GM19099 (cell line): ENCODE data around the gene DISP1.

Experiments
- POLR2A ChIP-seq: IDR thresholded peaks from 3 replicates; pipeline ENCODE4 v1.6.1; 2011; ENCODE audit warnings: low read depth; ENCODE audit not compliant: insufficient read length; ENCODE audit errors: extremely low read depth

Gene DISP1

DNA sequence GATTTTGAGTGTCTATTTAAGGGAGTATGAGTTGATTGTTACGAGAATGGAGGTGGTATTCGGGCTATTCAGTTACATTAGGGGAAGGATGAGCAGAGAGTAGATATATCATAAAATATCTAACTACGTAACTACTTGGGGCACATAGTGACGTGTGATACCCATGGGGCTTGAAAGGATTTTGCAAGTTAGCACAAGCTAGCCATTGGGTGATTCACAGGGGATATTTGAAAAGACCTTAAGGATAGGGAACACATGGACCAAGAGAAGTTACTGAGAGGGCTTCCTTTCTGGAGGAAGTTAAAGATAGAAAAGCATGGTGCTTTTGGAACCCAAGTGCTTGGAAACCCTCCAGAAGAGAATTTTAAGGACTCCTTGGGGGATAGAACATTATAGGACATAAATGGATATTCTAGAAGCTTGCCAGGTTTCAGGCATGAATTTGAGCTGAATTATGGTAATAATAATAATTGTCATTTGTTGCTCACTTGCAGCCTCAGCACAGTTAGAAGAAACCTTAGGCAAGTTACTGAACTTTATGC lies 5.4 kb downstream of the DISP1 start:
- no peak for TF ChIP-seq POLR2A

DNA sequence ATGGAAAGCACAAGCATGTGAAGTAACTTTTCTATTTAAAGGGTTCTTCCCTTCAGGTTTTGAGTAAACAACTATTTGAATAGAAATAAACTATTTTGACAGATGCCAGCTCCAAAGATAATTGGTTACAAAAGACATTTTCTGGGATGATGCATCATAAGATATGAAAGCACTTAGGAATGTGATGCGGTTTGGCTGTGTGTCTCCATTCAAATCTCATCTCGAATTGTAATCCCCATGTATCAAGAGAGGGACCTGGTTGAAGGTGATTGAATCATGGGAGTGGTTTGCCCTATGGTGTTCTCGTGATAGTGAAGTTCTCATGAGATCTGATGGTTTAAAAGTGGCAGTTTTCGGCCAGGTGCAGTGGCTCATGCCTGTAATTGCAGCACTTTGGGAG lies 6.4 kb downstream of the DISP1 start:
- TF ChIP-seq POLR2A, result no peak

DNA sequence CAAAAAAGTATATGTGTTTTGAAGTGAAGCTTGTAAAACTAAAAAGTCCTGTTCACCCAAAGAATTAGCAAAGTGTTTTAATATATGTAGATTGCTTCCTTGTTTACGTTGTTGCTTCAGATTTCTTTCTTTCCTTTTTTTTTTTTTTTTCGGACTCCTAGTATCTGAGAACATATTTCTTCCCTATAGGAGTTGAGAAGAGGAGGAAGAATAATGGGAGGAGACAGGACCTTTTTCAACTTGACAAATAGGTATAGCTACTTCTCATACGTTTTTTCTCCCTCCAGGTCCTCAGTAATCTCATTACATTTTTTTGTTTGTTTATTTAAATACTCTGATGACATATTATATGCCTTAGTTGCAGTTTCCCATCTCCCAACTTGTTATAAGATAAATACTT lies 8.9 kb downstream of the DISP1 start:
- TF ChIP-seq POLR2A, result no peak

DNA sequence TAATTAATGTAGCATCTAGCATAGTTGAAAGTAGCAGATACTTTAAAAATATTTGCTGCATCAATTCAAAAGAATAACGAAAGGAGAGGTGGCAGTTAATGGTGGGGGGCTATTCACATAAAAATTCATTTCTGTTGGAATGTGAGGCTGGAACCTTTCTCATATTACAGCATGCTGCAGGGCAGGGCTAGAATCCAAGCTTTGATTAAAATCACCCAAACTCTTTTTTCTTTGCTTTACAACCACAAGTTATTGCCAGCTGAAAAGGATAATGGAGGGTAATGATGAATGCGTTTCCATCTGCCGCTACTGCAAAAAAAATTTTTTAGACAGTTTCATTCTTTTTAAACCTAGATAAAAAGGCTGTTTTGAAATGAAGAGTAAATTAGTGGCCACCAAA lies 9.8 kb downstream of the DISP1 start:
- TF ChIP-seq POLR2A, result no peak

DNA sequence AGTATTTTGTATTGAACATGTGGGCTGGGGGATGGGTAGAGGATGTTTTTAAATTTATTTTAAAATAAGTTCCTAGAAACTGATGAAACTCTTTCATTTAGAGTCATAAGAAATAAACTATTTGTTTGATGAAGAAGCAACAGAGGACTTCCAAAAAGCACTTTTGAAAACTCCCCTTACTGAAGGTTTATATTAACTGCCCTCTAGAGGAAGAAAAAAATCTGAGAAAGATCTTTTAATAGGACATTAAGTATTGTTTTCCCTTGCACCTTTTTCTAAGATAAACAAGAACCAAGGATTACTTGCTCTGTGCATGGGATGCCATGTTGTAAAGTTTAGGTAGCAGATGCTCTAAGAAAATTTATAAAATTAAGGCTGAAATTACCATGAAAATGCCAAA lies 14.1 kb downstream of the DISP1 start:
- no peak for TF ChIP-seq POLR2A

DNA sequence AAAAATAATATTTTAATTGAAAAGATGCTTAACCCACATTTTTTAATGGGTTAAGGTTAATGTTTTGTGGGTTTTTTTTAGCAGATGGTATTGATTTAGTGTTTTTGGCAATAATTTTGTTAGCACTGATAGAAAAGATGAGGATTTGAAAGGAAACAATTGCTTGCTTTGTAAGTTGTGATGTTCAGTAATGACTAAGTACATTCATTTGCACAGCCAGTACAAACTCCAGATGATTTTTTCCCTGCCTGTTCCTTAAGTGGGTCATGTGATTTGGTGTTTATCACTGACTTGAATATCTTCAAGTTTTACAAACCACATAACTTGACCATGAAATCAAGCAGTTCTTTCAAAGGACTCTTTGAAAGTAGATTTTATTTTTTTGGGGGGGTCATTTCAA lies 15.0 kb downstream of the DISP1 start:
- no peak for TF ChIP-seq POLR2A

DNA sequence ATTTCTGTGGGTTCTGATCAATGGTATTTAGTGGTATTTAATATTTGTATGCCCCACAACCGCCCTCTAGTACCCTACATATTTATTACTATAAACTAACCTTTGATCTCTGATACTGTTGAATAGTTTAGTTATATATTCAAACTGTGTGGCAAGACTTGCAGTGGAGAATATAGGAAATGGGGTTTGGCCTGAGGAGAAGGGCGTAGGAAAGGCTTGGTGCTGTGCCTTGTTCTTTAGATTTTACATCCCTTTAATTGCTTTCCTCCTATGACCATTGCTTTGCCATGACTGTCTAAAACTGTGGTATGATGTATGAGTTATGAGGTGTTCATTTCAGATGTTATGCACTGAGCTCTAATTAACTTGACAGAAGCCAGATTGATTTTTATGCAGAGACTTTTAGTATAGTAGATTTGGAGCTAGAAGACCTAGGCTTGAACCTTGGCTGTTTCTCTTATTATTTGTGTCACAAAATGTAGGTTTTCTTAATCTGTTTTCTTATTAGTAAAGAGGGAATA lies 18.6 kb downstream of the DISP1 start:
- no peak for TF ChIP-seq POLR2A

DNA sequence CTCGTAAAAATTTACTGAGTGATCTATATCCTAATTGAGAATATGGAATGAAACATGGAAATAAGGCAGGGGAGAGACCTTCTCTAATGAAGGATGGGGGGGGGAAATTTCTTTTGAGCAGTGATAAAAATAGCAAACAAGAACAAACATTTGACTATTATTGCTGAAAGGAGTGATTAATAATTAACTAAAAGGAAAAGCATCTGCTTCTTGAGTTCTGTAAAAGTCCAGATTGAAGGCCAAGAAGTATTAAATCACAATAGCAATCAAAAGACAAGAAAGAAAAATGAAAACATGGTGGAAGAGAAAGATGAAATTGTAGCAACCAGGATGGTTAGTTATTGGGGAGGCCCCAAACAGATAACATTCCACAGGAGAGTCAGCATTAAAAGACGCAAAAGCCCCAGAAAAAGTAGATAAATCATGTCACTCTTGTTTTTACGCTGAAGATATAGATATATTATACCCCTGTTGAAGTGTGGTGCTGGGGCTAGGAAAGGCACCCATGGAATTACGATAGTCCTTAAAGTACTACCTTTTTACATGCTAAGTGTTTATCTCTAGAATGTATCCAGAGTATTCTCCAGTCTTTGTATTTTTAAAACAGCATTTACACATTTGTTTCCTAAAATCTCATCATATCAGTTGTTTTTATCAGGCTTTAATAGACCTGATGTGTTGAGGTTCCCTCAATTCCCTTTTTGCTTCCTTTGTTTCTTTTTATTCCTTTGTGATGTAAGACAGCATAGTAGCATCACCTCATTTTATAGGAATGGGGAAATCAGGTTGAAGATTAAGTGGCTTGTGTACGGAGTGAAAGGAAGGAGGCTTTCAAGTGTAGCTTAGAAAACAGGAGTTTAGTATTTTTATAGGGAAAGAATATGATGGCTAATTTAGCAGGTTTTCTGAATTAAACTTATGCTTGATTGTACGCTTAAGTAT lies 28.9 kb downstream of the DISP1 start:
- no peak for TF ChIP-seq POLR2A

DNA sequence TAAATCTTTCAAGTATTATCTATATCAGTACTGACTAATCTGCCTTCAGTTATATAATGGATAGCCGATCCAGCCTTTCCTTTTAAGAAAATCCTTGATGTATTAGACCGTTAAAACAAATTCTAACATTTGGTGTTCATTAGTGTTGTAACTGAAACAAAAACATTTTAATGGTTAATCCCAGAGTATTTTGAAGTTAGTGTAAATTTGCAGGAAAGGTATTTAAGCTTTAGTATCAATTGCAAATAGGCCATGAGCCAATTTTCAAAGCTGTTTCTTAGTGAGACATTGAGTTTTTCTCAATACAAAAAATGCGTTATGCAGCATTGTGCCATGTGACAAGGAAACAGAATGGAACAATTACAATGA lies 29.6 kb downstream of the DISP1 start:
- TF ChIP-seq POLR2A, result no peak

DNA sequence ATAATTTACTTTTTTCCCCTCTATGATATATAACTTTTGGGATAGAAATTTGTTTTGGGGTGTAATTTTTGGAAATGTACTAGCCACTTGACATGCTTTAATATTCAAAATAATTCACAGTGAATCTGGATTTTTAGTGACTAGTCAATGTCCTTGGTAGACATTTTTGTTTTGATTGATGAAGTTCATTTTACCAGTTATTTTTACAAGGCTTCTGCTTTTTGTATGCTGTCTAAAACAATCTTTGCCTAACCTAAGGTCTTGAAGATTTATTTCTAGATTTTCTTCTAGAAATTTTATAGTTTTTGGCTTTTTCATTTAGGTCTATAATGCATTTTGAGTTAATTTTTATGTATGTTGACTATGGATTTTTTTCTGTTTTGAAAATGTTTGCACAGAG lies 30.9 kb downstream of the DISP1 start:
- TF ChIP-seq POLR2A, result no peak

DNA sequence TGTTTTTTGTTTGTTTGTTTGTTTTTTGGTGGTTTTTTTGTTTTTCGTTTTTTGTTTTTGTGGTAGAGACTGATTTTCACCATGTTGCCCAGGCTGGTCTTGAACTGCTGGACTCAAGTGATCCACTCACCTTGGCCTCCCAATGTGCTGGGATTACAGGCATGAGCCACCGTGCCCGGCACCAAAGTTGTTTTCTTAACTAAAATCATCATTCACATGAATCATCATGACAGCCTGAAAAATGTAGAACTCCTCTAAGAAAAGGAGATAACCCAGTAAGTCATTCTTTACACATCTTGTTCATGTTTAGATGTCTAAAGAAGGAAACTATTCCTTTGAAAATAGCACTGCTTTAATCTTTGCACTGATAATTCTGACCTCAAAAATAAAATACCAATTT lies 37.5 kb downstream of the DISP1 start:
- TF ChIP-seq POLR2A, result no peak

DNA sequence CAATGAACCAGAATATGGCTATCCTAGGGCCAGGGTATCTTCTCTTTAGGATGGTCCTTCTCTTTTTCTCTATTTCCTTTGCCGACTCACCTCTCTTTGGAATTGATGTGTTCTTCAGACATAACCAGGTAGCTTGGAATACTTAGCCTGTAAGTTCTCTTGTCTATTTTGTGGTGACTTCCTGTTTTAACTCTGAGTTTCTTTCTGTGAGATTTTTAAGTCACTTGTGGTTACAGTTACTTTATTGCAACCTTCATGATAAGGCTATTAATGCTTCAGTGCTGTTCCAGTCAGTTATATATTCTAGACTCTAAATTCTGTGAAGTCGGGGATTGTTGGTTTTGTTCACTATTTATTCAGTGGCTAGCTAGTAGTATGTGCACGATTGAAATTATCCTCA lies 46.2 kb downstream of the DISP1 start:
- TF ChIP-seq POLR2A, result no peak
